ENCODE data around the gene GPR84.

GPR84 gene

GRCh38 chr12:54350743-54351142 is 13.5 kb downstream of the GPR84 start:
- intact Hi-C loops (cut with micrococcal nuclease) = no loop called here
- Mint-ChIP-seq H3K4me1 (ENCODE audit: low read depth) (peaks cover 18% of the 10 kb centered on the region), H3K9me3 (no peaks in the 10 kb centered on the region), H3K4me3 (no peak overlapping the region), H3K36me3 (ENCODE audit: low read depth) (peaks cover 67% of the 10 kb centered on the region), H3K27ac (no peak overlapping the region), H3K27me3 (peaks cover 2% of the 10 kb centered on the region)

GRCh38 chr12:54349679-54350078 is 14.6 kb downstream of the GPR84 start:
- intact Hi-C loops (cut with micrococcal nuclease) = no loop called here
- no peak overlapping the region for H3K27ac Mint-ChIP-seq
- H3K36me3 Mint-ChIP-seq (ENCODE audit: low read depth) = peaks cover 77% of the 10 kb centered on the region
- no peaks in the 10 kb centered on the region for H3K9me3 Mint-ChIP-seq
- H3K4me3 Mint-ChIP-seq = no peak overlapping the region
- peaks cover 27% of the 10 kb centered on the region for H3K4me1 Mint-ChIP-seq (ENCODE audit: low read depth)
- H3K27me3 Mint-ChIP-seq = peaks cover 2% of the 10 kb centered on the region

DNA sequence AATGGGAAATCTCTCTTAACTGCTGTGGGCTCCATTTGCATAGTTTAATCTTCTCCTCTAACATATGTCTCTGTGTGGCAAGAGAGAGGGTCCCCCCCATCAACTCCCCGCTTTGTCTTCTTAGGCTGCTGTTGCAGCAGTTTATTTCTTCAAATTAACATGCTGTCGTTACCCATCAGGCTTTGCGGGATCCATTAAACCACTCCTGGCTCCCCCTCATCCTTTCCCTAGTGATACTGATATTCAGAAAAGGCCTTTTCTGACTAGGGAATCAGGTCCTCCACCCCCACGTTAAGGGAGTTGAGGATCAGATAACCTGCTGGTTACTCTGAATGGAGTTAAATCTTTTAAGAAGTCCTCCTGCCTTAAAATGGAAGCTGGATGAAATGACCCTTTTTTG is 15.2 kb downstream of the GPR84 start:
- intact Hi-C loops (cut with micrococcal nuclease) = no loop called here
- Mint-ChIP-seq H3K27ac (no peak overlapping the region), H3K27me3 (peaks cover 2% of the 10 kb centered on the region), H3K4me3 (no peak overlapping the region), H3K9me3 (no peaks in the 10 kb centered on the region), H3K36me3 (ENCODE audit: low read depth) (peaks cover 82% of the 10 kb centered on the region), H3K4me1 (ENCODE audit: low read depth) (peaks cover 27% of the 10 kb centered on the region)

- peaks cover 62% of the 10 kb centered on the region for H3K36me3 Mint-ChIP-seq (ENCODE audit: low read depth)
- H3K4me3 Mint-ChIP-seq = no peak overlapping the region
- peaks cover 38% of the 10 kb centered on the region for H3K4me1 Mint-ChIP-seq (ENCODE audit: low read depth)
- H3K9me3 Mint-ChIP-seq = no peaks in the 10 kb centered on the region
- H3K27me3 Mint-ChIP-seq = no peaks in the 10 kb centered on the region
- intact Hi-C loops (cut with micrococcal nuclease) = no loop called here
- no peak overlapping the region for H3K27ac Mint-ChIP-seq
These were observed 22.6 kb downstream of the GPR84 start for GRCh38 chr12:54341378-54342300.

DNA sequence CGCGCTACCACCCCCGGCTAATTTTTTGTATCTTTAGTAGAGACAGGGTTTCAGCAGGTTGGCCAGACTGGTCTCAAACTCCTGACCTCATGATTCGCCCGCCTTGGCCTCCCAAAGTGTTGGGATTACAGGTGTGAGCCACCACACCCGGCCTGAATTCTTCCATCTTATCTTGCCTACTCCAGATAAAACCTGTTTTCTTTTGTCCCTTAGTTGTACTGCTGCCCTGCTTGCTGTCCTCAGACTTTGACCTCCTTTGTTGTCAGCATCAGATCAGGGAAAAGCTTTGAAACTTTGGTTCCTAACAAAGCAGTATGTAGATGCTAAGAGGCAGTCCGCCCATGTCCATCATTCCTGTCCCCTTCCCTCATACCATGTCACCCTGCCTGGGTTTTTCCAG is 23.4 kb downstream of the GPR84 start:
- intact Hi-C loops (cut with micrococcal nuclease) = no loop called here
- Mint-ChIP-seq H3K36me3 (ENCODE audit: low read depth) (peaks cover 54% of the 10 kb centered on the region), H3K9me3 (no peaks in the 10 kb centered on the region), H3K4me1 (ENCODE audit: low read depth) (peaks cover 42% of the 10 kb centered on the region), H3K27me3 (no peaks in the 10 kb centered on the region), H3K27ac (no peak overlapping the region), H3K4me3 (no peak overlapping the region)

DNA sequence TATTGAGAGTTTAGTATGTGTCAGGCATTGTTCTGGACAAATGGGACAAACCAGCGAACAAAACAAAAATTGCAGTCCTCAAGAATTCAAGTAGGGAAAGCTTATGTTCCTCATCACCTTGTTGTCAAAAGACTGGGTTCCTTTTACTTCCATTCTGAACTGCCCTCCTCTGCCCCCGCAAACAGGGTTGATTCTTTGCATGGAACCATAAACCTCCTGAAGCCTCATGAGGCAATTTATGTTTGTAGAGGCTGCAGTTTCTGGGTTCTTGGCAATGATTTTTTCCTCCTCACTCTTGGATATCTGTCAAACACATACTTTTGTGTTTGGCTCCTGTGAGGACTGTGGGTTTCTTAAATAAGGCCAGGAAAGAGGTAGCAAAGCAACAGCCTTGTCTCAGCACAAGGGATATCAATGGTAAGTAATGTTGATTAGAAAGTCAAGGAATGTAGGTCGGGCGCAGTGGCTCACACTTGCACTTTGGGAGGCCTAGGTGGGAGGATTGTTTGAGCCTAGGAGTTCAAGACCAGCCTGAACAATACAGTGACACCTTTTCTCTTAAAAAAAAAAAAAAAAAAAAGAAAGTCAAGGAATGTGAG is 25.5 kb downstream of the GPR84 start:
- intact Hi-C loops (cut with micrococcal nuclease) = no loop called here
- peaks cover 34% of the 10 kb centered on the region for H3K4me1 Mint-ChIP-seq (ENCODE audit: low read depth)
- H3K27me3 Mint-ChIP-seq = no peaks in the 10 kb centered on the region
- no peak overlapping the region for H3K27ac Mint-ChIP-seq
- H3K4me3 Mint-ChIP-seq = no peak overlapping the region
- H3K9me3 Mint-ChIP-seq = no peaks in the 10 kb centered on the region
- H3K36me3 Mint-ChIP-seq (ENCODE audit: low read depth) = peaks cover 41% of the 10 kb centered on the region

DNA sequence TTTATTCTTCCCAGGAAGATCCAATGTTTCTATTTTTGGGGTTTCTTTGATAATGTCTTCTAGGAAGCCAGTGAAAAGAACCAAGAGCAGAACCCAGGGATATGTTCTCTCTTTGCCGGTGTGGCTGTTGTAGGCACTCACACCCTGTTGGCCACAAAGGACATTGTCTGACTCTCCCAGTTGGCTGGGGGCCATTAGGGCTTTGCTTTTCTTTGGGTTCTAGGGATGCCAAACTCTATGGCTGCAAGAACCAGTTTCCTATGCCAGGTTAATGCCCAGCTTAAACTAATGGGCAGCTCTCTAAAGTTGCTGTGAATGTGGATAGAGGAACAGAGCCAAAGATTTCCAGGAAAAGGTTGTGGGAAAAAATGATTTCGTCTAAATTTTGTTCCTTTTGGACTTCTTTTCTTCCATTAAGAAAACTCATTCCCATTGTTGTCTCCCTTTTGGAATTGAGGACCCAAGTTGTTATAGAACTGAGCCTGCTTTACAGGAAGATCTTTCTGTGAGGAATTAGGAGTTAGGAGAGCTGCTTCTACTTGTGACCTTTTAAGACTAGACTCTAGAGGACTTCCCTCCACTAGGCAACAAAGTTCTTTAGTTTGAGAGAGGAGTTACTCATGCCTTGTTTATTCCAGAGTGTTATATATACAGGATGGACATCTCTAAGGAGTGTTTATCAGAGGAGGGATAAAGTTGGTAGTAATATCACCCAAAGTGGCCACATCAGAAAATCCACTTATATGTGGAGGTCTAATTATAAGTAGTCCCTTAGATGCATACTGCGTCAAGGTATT is 26.2 kb downstream of the GPR84 start:
- H3K36me3 Mint-ChIP-seq (ENCODE audit: low read depth) = peaks cover 34% of the 10 kb centered on the region
- H3K27me3 Mint-ChIP-seq = no peaks in the 10 kb centered on the region
- intact Hi-C loops (cut with micrococcal nuclease) = loop anchor here (2.0 kb wide), 1 partner anchor 31 kb away; no protein-coding TSS in a partner anchor

GRCh38 chr12:54337280-54337842 is 26.9 kb downstream of the GPR84 start:
- Mint-ChIP-seq H3K27me3 (no peaks in the 10 kb centered on the region), H3K27ac (peak overlapping the region; percentile 77), H3K4me1 (ENCODE audit: low read depth) (peaks cover 34% of the 10 kb centered on the region), H3K9me3 (no peaks in the 10 kb centered on the region), H3K4me3 (no peak overlapping the region), H3K36me3 (ENCODE audit: low read depth) (peaks cover 27% of the 10 kb centered on the region)
- intact Hi-C loops (cut with micrococcal nuclease) = loop anchor here (2.0 kb wide), 1 partner anchor 31 kb away; no protein-coding TSS in a partner anchor

More for the DNA sequence above, 26.2 kb downstream of the GPR84 start:
- peaks cover 34% of the 10 kb centered on the region for H3K4me1 Mint-ChIP-seq (ENCODE audit: low read depth)
- H3K4me3 Mint-ChIP-seq = no peak overlapping the region
- H3K9me3 Mint-ChIP-seq = no peaks in the 10 kb centered on the region
- peak overlapping the region; percentile 77 for H3K27ac Mint-ChIP-seq

GRCh38 chr12:54333420-54334034 is 30.8 kb downstream of the GPR84 start:
- Mint-ChIP-seq H3K4me3 (no peak overlapping the region), H3K36me3 (ENCODE audit: low read depth) (peaks cover 33% of the 10 kb centered on the region), H3K27ac (no peak overlapping the region), H3K4me1 (ENCODE audit: low read depth) (peaks cover 49% of the 10 kb centered on the region), H3K27me3 (no peaks in the 10 kb centered on the region), H3K9me3 (no peaks in the 10 kb centered on the region)
- intact Hi-C loops (cut with micrococcal nuclease) = no loop called here

DNA sequence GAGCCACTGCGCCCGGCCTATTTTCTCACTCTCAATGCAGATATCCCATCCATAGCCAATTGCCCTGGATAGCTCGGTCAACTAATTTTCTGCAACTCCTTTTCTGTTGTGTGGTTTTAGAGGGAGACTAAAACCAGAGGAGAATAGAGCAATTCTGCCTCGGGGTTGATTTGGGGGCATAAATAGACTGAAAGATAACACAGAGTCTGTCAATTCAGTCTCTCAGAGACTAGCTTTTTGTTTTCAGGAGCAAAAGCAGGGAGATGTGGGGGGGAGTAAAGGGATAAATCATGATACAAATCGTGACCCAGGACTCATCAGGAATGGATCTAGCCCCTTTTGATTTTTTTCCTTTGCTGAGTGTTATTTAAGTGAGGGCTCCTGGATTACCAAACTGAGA is 32.8 kb downstream of the GPR84 start:
- Mint-ChIP-seq H3K36me3 (ENCODE audit: low read depth) (peaks cover 33% of the 10 kb centered on the region), H3K27ac (no peak overlapping the region), H3K27me3 (no peaks in the 10 kb centered on the region), H3K9me3 (no peaks in the 10 kb centered on the region), H3K4me3 (no peak overlapping the region), H3K4me1 (ENCODE audit: low read depth) (peaks cover 53% of the 10 kb centered on the region)
- intact Hi-C loops (cut with micrococcal nuclease) = no loop called here

DNA sequence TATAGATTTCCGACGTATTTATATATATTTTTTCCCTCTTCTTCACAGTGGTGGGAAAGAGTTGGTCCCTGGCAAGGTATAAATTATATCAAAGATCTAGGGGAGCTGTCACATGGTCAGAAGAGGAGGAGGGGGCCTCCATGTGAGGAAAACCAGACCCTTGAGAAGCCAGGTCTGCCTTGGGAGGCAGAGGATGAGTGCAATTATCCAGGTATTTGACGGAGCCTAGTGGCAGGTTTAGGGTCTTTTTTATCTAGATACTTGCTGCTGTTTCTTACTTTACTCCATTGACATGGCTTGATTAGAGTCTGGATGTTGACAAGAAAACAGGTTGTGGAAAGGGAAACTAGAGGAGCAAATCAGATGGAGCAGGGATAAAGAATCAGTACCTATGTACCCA is 33.8 kb downstream of the GPR84 start:
- H3K9me3 Mint-ChIP-seq = no peaks in the 10 kb centered on the region
- peaks cover 53% of the 10 kb centered on the region for H3K4me1 Mint-ChIP-seq (ENCODE audit: low read depth)
- intact Hi-C loops (cut with micrococcal nuclease) = no loop called here
- no peak overlapping the region for H3K4me3 Mint-ChIP-seq
- H3K27me3 Mint-ChIP-seq = no peaks in the 10 kb centered on the region
- H3K27ac Mint-ChIP-seq = no peak overlapping the region
- H3K36me3 Mint-ChIP-seq (ENCODE audit: low read depth) = peaks cover 34% of the 10 kb centered on the region

DNA sequence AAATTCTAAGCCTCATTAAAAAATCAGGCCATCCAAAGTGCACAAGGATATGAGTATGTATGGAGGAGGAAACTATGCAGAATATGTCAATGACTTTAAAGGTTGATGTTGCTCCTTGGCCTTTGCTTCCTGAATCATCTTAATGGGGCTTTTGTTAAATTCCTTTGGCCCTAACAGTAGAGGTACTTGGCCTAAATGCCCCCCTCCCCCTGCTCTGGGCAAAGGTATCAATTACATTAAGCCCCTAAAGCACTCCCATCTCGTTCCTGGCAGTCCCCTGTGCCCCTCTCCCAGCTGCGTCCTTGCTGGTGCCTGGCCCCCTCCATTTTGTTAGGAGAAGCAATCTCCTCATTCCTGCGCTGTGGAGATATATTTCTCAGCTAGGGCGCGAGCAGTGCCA is 34.5 kb downstream of the GPR84 start:
- H3K27ac Mint-ChIP-seq = peak overlapping the region; percentile 38
- H3K27me3 Mint-ChIP-seq = no peaks in the 10 kb centered on the region
- peaks cover 53% of the 10 kb centered on the region for H3K4me1 Mint-ChIP-seq (ENCODE audit: low read depth)
- peaks cover 41% of the 10 kb centered on the region for H3K36me3 Mint-ChIP-seq (ENCODE audit: low read depth)
- no peaks in the 10 kb centered on the region for H3K9me3 Mint-ChIP-seq
- no peak overlapping the region for H3K4me3 Mint-ChIP-seq
- intact Hi-C loops (cut with micrococcal nuclease) = loop anchor here (5.0 kb wide), 1 partner anchor 38 kb away; no protein-coding TSS in a partner anchor

DNA sequence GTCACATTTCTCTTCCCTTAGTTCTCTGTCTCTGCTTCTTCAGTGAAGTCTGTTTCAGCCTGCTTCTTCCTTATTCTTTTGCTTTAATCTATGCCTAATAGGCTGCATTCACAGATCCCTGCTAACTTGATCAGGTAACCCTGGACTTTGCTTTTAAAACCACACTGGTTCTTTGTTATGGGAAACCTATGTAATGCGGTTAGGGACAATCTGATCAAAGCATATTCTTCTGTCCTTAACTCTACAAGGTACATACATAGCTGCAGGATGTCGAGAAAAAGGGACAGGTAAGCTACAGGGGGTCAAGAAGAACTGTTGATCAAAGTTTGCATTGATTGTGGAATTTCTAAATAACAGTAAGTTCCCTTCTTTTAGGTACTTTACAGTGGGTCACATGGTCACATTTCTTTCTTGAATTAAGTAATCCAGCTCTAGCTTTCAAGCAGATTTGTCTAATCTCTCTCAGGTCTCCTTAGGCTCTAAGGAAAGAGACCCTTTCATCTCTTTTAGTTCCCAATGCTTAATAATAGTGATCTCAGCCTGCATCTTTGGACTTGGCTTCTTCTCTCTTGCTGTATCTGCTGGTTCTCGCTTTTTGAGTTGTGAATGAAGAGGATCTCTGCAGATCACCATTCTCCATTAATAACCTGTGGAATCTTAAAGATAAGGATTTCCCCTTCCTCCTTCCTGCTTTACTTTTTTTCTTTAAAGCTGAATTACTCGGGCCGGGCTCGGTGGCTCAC is 35.5 kb downstream of the GPR84 start:
- peaks cover 37% of the 10 kb centered on the region for H3K36me3 Mint-ChIP-seq (ENCODE audit: low read depth)
- no peaks in the 10 kb centered on the region for H3K27me3 Mint-ChIP-seq
- H3K4me1 Mint-ChIP-seq (ENCODE audit: low read depth) = peaks cover 59% of the 10 kb centered on the region
- intact Hi-C loops (cut with micrococcal nuclease) = loop anchor here (5.0 kb wide), 1 partner anchor 39 kb away; no protein-coding TSS in a partner anchor
- H3K27ac Mint-ChIP-seq = peak overlapping the region; percentile 76
- no peak overlapping the region for H3K4me3 Mint-ChIP-seq
- no peaks in the 10 kb centered on the region for H3K9me3 Mint-ChIP-seq

All from dendritic cell treated with granulocyte-macrophage colony-stimulating factor and Interleukin-4, amounts not matched to agents 40 ng/mL and 50 ng/mL, for 4 days (primary cell).